Stimulated activated CD8-positive, alpha-beta memory T cell treated with anti-CD3 and anti-CD28 coated beads, Interleukin-15, amount 100 ng/mL, for 1 hour (primary cell): ENCODE data around the gene CFAP107.
"Not testable (repeated sequence)": the region's sequence is repeated elsewhere in the genome, so short reads cannot be mapped to it uniquely, and the experiment has no call there.

Experiments used
- DNase-seq: peaks from one replicate; pipeline ENCODE4 v3.0.0-alpha.2; 2020; ENCODE audit warnings: low read depth

The CFAP107 gene

GRCh38 chr1:12778907-12779306, 32.9 kb downstream of the CFAP107 start:
- DNase-seq: no peak

DNA sequence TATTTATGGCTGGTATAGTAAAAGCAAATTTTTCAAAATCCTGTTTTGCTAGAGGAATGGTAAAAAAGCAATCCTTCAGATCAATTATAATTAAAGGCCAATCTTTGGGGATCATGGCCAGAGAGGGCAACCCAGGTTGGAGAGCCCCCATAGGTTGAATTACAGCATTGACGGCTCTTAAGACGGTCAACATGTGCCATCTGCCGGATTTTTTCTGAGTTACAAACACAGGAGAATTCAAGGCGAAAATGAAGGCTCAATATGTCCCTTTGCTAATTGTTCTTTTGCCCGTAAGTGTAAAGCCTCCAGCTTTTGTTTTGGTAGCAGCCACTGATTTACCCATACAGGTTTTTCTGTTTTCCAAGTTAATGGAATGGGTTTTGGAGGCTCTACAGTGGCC, 35.5 kb downstream of the CFAP107 start:
- not testable (repeated sequence) for DNase-seq

- not testable (repeated sequence) for DNase-seq
Measured at GRCh38 chr1:12783783-12784182, 37.8 kb downstream of the CFAP107 start.

- not testable (repeated sequence) for DNase-seq
Measured at GRCh38 chr1:12784729-12785128, 38.7 kb downstream of the CFAP107 start.

GRCh38 chr1:12791097-12791496, 45.1 kb downstream of the CFAP107 start, which contains the start of gene PRAMEF1:
TSS of gene PRAMEF1 (plus strand) at chr1:12791397. CDS start at chr1:12793228, 1,831 bp downstream.
- not testable (repeated sequence) for DNase-seq

DNA sequence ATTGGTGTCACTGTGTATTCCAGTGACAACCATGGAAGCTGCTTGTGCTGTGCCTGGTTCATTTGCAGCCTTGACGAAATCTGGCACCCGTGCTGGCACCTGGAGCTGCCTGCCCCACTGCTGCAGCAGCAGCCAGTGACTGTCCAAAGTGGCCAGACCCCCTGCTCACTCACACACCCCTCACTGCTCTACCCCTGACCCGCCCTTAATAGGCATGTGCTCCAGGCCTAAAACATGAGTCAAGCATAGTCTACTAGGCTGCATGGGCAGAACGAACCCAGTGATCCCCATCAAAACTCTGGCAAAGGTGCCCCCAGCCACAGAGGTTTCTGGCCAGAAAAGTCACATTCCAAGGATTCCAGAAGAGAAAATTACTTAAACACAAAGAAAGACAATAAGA, 52.9 kb downstream of the CFAP107 start:
- no peak for DNase-seq

DNA sequence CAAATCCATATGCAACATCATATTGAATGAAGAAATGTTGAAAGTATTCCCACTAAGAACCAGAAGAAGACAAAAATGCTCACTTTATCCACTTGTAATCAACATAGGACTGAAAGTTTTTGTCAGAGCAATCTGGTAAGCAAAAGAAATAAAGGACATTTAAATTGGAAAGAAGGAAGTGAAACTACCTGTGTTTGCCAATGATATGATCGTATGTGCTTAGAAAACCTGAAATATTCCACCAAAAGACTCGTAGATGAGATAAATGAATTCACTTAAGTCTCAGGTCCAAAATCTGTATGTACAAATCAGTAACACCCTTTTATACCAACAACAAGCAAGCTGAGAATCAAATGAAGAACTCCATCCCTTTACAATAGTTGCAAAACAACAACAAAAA, 53.7 kb downstream of the CFAP107 start:
- DNase-seq: no peak

GRCh38 chr1:12809933-12810332, 63.9 kb downstream of the CFAP107 start:
- no peak for DNase-seq

DNA sequence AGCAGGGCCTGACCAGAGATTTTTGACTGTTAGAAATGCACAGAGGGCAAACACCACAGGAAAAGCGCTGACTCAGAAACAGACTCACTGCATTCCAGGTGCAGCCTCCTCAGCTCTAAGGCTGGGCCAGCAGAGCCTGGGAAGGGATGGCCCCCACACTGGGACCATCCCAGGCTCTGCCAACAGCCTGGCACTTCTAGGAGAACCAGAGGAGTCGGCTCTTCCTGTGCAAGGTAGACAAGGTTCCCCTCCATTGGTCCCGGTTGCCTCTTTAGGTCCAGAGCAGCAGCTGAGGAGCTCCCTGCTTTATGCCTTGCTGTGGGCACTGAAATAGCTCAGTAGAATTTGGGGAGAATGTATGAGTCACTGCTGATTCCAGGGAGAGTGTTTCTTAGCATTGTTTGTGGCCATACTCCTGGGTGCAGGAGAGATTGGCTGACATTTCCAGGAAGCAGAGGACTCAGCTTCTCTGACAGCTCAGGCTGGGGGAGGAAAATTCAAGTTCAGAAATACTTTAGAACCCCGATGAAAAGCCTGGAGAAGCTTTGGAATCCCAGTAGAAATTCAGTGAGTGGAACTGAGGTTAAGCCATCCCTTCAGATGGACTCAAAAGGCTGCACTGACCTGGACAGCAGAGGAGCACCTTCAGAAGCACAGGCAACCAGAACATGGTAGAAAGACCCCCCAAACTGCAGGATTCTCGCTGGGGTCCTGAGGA, 64.8 kb downstream of the CFAP107 start:
- DNase-seq: no peak

DNA sequence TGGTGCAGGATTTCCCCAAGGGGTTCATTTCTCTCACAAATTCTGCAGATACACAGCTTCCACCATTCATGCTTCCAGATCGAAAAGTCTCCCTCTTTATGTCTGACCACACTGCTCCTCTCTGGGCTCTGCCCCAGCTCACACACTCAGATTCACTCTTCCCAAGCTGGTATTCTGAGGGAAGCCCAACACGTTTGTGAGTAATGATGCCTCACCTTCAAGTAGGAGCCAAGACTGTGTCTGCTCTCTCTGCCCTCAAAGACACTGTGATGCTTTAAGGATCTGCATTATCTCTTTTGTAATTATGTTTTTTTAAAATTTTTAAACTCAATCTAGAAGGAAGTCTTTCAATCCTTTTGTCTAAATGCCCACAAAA, 65.4 kb downstream of the CFAP107 start:
- DNase-seq: no peak
